ENCODE measurements around the gene MCFD2. TPM values are rescaled to one million over a fixed set of nuclear protein-coding genes. Genes with fewer than 3 reads are reported as not detected.
A peak's percentile ranks its signal among the peaks of the same experiment; 100 is the strongest.

MCFD2 gene
- total RNA-seq, result 10 to 100 TPM; 30.5 to 35.8 TPM

- Mint-ChIP-seq H3K4me1 (peaks cover 43% of the 10 kb centered on the region), H3K9me3 (ENCODE audit: low read depth) (no peaks in the 10 kb centered on the region), H3K27me3 (no peaks in the 10 kb centered on the region), H3K36me3 (peaks cover 3% of the 10 kb centered on the region), H3K27ac (peak within 1 kb of the TSS; percentile 72), H3K4me3 (peak within 1 kb of the TSS; percentile 92)
- DNase-seq (no peak), ATAC-seq (no peak)
- CTCF ChIA-PET, result no interaction called here
These were observed at the start of gene MCFD2 for GRCh38 chr2:46915281-46915810. TSS of gene MCFD2 (minus strand) at chr2:46915806. CDS start at chr2:46909171, 6,635 bp downstream.

DNA sequence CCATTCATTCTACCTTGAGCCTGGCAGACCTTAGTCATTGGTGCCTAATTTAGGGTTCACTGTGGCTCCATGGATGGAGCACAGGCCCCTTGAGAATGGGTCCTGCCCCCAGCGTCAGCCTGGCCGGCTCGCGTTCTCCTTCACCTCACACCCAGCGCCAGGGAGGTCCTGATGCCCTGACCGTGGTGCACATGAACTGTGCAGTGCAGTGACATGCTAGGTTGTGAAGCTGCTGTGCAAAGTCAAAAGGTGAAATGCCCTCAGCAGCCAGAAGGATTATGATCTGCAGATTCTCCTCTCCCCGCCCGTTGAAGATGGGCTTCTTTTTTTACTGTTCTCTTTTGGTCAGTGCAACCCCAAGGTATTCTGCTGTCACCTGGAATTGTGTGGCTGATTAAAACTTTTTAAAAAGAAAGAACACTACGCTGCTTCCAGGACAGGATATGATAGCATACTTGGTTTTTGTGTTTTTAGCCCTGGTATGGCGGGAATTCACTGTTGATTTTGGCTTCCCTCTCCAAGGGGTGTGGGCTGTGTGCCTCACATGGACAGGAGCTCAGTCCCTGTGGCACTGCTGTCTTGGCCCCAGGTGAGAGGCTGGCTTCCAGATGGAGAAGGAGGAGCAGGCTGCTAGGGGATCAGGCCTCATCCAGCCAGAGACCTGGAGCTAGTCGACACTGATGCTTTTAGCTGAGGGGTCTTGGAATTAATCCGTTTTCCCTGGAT is 49.4 kb upstream of the MCFD2 start:
- Mint-ChIP-seq H3K36me3 (peaks cover 16% of the 10 kb centered on the region), H3K4me3 (no peak overlapping the region), H3K27ac (no peak overlapping the region), H3K27me3 (no peaks in the 10 kb centered on the region), H3K4me1 (peaks cover 26% of the 10 kb centered on the region), H3K9me3 (ENCODE audit: low read depth) (no peaks in the 10 kb centered on the region)
- no peak for ATAC-seq
- DNase-seq, result no peak
- CTCF ChIA-PET, result interaction anchor here (1.0 kb wide), 1 partner anchor 10 kb away, joined by 3 read pairs; no protein-coding TSS in a partner anchor

DNA sequence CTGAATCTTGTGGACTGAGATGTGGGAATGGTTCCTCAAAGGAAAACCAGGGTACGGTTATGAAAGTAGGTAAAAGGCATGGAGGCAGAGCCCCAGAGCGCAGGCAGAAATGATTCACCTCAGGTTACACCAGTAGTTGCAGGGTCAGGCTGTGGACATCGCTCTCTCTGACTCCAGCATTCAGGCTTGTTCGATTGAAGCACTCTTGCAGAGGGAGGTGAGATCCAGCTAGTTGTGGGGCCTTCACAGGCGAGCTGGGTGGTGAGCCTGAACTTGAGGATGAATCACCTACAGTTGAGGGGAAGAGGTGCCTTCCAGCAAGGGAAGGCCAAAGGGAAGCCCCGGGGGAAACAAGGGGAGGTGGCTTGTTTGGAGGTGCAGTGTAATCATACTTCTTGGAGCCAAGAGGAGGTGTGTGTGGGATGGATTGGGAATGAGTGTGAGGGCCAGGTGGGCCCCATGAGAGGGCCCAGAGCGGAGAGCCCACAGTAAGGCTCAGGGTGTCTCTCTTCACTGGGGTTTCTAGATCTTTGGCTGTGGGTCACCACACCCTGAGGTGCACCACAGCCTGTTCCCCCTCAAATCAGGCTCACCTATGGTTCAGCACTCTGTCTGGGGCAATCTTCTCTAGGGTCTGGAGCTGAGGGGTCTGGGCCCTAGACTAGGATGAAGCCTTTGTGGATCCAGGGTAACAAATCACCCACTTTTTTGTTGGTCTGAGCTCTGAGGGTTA is 48.5 kb upstream of the MCFD2 start:
- Mint-ChIP-seq H3K4me1 (peaks cover 26% of the 10 kb centered on the region), H3K36me3 (peaks cover 15% of the 10 kb centered on the region), H3K27me3 (no peaks in the 10 kb centered on the region), H3K27ac (peak overlapping the region; percentile 56), H3K4me3 (no peak overlapping the region), H3K9me3 (ENCODE audit: low read depth) (no peaks in the 10 kb centered on the region)
- ATAC-seq (peak; percentile 46), DNase-seq (peak; percentile 52)
- CTCF ChIA-PET, result interaction anchor here (0.6 kb wide), 1 partner anchor 422 kb away, joined by 3 read pairs; no protein-coding TSS in a partner anchor

DNA sequence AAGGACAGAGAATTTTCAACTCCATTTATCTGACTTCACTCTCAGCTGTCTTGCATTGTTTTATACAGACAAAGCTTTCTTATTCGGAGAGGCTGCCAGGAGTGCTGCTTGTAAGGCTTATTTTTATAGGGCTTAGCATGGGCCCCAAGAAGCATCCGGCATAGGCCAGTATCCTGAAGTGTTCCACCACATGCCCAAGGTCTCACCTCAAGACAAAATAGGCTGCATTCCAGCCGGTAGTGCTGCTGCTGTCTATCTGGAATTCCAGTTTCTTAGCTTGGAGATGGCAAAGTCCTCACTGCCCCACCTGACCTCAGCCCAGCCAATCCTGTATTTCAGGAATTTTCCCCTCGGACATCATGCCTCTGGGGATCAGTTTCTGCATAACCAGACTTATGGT is 47.6 kb upstream of the MCFD2 start:
- Mint-ChIP-seq H3K4me1 (peaks cover 26% of the 10 kb centered on the region), H3K9me3 (ENCODE audit: low read depth) (no peaks in the 10 kb centered on the region), H3K36me3 (peaks cover 20% of the 10 kb centered on the region), H3K27ac (no peak overlapping the region), H3K27me3 (no peaks in the 10 kb centered on the region), H3K4me3 (no peak overlapping the region)
- CTCF ChIA-PET, result no interaction called here
- DNase-seq, result no peak
- no peak for ATAC-seq

GRCh38 chr2:46962751-46963150 is 47.1 kb upstream of the MCFD2 start:
- H3K4me3 Mint-ChIP-seq, result no peak overlapping the region
- CTCF ChIA-PET, result no interaction called here
- no peaks in the 10 kb centered on the region for H3K9me3 Mint-ChIP-seq (ENCODE audit: low read depth)
- H3K27ac Mint-ChIP-seq, result no peak overlapping the region
- no peaks in the 10 kb centered on the region for H3K27me3 Mint-ChIP-seq
- H3K36me3 Mint-ChIP-seq, result peaks cover 21% of the 10 kb centered on the region
- ATAC-seq (no peak), DNase-seq (no peak)
- H3K4me1 Mint-ChIP-seq, result peaks cover 26% of the 10 kb centered on the region

DNA sequence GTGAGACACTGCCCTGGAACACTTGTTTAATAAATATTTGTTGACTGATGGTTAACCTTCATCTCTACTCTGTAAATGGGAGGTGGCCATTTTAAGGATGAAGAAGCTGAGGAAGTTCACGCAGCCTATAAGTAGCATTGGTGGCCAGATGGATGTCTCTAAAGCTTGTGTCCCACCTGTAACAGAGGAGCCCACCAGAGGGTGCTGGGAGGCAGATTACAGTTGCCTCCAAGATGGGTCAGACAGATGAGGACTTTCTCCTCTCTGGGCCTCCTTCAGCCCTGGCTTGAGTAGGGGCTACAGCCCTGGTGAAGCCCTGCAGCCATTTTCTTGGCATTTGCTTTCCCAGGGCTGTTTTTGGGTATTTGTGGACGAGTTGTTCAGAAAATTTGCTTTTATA is 45.0 kb upstream of the MCFD2 start:
- no peaks in the 10 kb centered on the region for H3K9me3 Mint-ChIP-seq (ENCODE audit: low read depth)
- peaks cover 24% of the 10 kb centered on the region for H3K36me3 Mint-ChIP-seq
- H3K27ac Mint-ChIP-seq, result no peak overlapping the region
- H3K27me3 Mint-ChIP-seq, result no peaks in the 10 kb centered on the region
- ATAC-seq (no peak), DNase-seq (no peak)
- no peak overlapping the region for H3K4me3 Mint-ChIP-seq
- H3K4me1 Mint-ChIP-seq, result peaks cover 26% of the 10 kb centered on the region
- CTCF ChIA-PET, result no interaction called here

DNA sequence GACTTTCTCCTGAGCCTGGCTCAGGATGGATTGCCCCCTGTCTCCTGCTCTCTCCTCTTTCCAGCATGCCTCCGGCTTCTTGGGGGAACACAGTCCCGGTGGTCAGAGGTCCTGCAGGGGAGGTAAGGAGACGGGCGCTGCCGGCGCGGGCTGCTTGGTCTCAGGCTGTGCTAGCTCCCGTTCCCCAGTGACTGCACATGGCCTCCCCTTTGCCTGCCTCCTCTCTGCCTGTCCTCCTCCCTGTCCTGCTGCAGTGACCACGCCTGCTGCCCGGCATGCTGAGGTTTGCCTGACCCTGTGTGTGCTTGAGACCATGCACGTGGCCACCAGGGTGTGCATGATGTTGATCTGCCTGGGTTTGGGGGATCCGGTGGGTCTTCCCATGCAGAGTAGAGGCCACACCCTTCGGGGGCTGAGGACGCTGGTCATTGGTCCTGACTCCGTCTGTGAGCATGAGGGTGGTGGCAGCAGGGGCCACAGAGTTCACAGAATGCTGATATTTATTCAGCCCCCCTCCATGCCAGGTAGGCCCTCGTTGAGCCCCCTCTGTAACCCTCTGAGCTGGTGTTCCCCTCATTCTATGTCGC is 42.9 kb upstream of the MCFD2 start:
- Mint-ChIP-seq H3K27me3 (no peaks in the 10 kb centered on the region), H3K36me3 (peaks cover 24% of the 10 kb centered on the region), H3K9me3 (ENCODE audit: low read depth) (no peaks in the 10 kb centered on the region), H3K4me3 (no peak overlapping the region), H3K27ac (no peak overlapping the region), H3K4me1 (peaks cover 9% of the 10 kb centered on the region)
- no peak for ATAC-seq
- CTCF ChIA-PET, result no interaction called here
- DNase-seq, result no peak

DNA sequence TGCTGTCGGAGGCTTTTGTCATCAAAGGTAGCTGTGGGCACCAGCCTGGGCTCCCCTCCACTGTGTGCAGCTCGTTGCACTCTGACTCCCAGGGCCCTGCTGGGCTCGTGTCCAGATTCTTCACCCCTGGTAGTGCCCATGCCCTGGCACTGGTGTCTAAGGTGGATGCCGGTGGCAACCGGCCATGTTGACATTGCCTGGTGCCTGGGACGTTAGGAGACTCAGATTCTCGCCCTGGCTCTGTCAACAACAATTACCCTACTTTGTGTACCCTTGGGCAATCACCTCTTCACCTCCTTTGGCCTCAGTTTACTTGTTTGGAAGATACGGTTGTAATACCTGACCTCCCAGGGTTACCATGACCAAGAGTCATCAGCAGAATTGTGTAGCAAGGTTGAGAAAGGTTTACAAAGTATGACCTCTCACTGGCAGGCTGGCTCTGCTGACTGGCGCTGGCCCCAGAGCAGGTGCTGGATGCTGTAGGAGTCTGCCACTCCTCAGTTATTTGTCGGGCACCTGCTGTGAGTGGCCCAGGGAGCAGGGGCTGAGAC is 41.5 kb upstream of the MCFD2 start:
- H3K27me3 Mint-ChIP-seq, result no peaks in the 10 kb centered on the region
- H3K4me1 Mint-ChIP-seq, result peaks cover 1% of the 10 kb centered on the region

GRCh38 chr2:46955764-46956163 is 40.2 kb upstream of the MCFD2 start:
- CTCF ChIA-PET, result interaction anchor here (1.1 kb wide), 1 partner anchor 39 kb away, joined by 3 read pairs; no protein-coding TSS in a partner anchor
- no peak for ATAC-seq
- H3K4me3 Mint-ChIP-seq, result no peak overlapping the region
- peaks cover 30% of the 10 kb centered on the region for H3K36me3 Mint-ChIP-seq
- H3K27me3 Mint-ChIP-seq, result no peaks in the 10 kb centered on the region
- DNase-seq, result no peak
- peak overlapping the region; percentile 17 for H3K27ac Mint-ChIP-seq
- no peaks in the 10 kb centered on the region for H3K9me3 Mint-ChIP-seq (ENCODE audit: low read depth)
- H3K4me1 Mint-ChIP-seq, result no peaks in the 10 kb centered on the region

More for the DNA sequence above, 41.5 kb upstream of the MCFD2 start:
- no peak for DNase-seq
- CTCF ChIA-PET, result no interaction called here
- Mint-ChIP-seq H3K36me3 (peaks cover 24% of the 10 kb centered on the region), H3K4me3 (no peak overlapping the region), H3K27ac (no peak overlapping the region), H3K9me3 (ENCODE audit: low read depth) (no peaks in the 10 kb centered on the region)
- ATAC-seq, result no peak

DNA sequence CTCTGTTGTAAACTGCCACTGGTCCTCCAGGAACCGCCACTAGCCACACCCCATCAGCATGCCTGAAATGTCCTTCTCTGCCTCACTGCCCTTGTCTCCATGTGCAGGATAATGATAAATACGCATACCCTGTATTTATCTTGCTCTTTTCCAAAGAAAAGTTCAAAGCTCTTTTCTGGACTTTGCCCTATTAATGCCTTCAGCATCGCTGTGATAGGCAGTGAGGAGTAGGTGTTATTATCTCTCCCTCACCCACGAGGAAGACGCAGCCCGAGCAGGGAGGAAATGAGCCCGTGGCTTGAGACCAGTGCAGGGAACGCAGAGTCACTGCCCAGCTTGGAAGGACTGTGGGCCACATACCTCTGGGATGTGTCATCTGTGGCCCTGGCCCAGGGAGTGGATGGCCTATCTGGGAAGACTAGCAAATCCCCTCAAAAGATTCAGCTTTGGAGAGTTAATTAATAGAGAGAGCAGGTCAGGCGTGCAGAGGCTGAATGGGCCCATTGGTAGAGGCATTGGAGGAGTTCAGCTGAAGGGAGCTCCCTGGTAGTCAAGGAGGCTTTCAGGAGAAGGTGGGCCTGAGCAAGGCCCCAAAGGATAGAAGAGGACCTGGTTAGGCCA is 39.5 kb upstream of the MCFD2 start:
- Mint-ChIP-seq H3K4me3 (no peak overlapping the region), H3K27ac (peak overlapping the region; percentile 17), H3K4me1 (peaks cover 2% of the 10 kb centered on the region), H3K36me3 (peaks cover 29% of the 10 kb centered on the region), H3K27me3 (no peaks in the 10 kb centered on the region), H3K9me3 (ENCODE audit: low read depth) (no peaks in the 10 kb centered on the region)
- ATAC-seq (no peak), DNase-seq (no peak)
- CTCF ChIA-PET, result interaction anchor here (1.1 kb wide), 1 partner anchor 38 kb away, joined by 3 read pairs; no protein-coding TSS in a partner anchor

DNA sequence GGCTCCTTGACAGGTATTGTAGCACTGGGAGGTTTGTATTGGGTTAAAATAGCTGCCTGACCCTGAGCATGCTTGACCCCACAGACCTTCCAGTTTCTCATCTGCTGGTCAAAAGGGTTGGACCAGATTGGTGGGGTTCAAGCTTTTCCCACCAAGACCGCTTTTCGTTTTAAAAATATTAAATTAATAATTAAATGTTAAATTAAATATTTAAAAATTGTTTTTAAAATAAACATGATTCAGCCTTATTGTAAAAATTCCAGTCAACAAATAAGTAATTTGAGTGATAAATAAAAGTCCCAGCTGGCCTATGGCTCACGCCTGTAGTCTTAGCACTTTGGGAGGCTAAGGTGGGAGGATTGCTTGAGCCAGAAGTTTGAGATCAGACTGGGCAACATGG is 36.6 kb upstream of the MCFD2 start:
- DNase-seq (no peak), ATAC-seq (no peak)
- Mint-ChIP-seq H3K27ac (no peak overlapping the region), H3K4me1 (peaks cover 8% of the 10 kb centered on the region), H3K9me3 (ENCODE audit: low read depth) (no peaks in the 10 kb centered on the region), H3K27me3 (no peaks in the 10 kb centered on the region), H3K36me3 (peaks cover 22% of the 10 kb centered on the region), H3K4me3 (no peak overlapping the region)
- CTCF ChIA-PET, result no interaction called here

DNA sequence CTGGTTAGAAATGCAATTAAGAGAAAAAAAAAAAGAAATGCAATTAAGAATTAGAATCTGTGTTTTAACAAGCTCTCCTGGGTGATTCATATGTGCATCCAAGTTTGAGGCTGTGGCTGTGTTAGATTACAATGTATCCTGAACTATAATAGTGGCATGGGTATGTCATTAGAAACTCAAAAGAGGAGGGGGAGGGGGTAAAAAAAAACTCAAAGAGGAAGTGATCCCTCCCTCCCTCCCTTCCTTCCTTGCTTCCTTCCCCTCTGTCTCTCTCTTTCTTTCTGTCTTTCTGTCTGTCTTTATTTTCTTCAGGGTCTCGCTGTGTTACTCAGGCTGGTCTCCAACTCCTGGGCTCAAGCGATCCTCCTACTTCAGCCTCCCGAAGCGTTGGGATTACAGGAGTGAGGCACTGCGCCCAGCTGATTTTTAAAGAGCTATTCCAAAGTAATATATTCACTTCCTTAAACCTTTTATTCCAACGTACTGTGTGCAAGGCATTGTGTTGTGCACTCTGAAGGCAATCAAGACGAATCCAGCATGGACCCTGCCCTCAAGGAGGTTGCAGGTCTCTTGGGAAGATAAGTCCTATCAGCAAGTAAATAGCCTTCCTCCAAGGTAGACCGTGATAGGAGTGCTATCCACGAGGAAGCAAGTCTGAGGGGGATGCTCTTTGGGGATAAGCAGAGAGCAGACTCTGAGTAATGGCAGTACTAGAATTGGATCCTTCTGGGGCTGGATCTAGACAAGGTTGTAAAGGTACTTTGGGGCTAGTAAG is 35.9 kb upstream of the MCFD2 start:
- ATAC-seq (no peak), DNase-seq (no peak)
- CTCF ChIA-PET, result no interaction called here
- peaks cover 23% of the 10 kb centered on the region for H3K36me3 Mint-ChIP-seq
- H3K4me1 Mint-ChIP-seq, result peaks cover 11% of the 10 kb centered on the region
- peak overlapping the region; percentile 39 for H3K27ac Mint-ChIP-seq
- H3K4me3 Mint-ChIP-seq, result no peak overlapping the region
- H3K27me3 Mint-ChIP-seq, result no peaks in the 10 kb centered on the region
- H3K9me3 Mint-ChIP-seq (ENCODE audit: low read depth), result no peaks in the 10 kb centered on the region

All from activated CD8-positive, alpha-beta memory T cell treated with anti-CD3 and anti-CD28 coated beads, Interleukin-2, amount 10 ng/mL, durations not matched to agents 7 days and 5 days (primary cell).